Measurements from ENCODE around the gene HOXB5.

HOXB5 gene

DNA sequence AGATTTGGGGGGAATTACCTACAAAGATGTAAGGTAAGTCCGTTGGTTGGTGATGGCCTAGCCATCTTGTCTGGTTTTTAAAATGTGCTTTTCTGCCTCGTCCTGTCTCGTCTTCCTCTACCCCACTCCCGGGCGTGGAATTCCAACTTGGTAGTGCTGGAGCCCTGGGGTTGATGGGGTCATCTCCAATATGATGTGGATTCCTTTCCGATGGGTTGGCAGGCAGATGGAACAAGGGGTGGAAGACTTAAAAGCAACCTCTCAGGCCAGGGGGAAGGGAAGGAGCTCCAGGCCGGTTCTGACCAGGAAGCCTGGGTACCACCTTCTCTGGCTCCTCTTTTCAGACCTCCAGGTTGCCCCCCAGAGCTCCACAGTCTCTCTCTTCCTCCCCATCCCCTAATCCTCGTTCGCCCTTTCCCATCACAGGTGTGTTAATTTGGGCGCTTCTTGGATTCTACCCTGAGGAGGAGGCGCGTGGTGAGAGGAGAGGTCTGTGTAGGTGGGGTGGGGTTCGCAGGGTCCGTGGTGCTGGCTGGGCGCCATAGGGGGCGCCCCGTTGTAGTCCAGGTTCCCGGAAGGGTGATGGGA is 43.6 kb downstream of the HOXB5 start:
- no peak for DNase-seq (ENCODE audit: low read depth)
- no peak overlapping the region for H3K4me3 ChIP-seq (ENCODE audit: low read depth, low read length)

GRCh38 chr17:48549281-48549630 is 44.3 kb downstream of the HOXB5 start:
- no peak overlapping the region for H3K4me3 ChIP-seq (ENCODE audit: low read depth, low read length)
- TF ChIP-seq CTCF (IDR thresholded peaks at IDR 0.05; ENCODE audit: control insufficient read depth, extremely low read depth, insufficient read depth), result no peak
- no peak for DNase-seq (ENCODE audit: low read depth)

More for the DNA sequence above, 43.6 kb downstream of the HOXB5 start:
- no peak for TF ChIP-seq CTCF (IDR thresholded peaks at IDR 0.05; ENCODE audit: control insufficient read depth, extremely low read depth, insufficient read depth)

DNA sequence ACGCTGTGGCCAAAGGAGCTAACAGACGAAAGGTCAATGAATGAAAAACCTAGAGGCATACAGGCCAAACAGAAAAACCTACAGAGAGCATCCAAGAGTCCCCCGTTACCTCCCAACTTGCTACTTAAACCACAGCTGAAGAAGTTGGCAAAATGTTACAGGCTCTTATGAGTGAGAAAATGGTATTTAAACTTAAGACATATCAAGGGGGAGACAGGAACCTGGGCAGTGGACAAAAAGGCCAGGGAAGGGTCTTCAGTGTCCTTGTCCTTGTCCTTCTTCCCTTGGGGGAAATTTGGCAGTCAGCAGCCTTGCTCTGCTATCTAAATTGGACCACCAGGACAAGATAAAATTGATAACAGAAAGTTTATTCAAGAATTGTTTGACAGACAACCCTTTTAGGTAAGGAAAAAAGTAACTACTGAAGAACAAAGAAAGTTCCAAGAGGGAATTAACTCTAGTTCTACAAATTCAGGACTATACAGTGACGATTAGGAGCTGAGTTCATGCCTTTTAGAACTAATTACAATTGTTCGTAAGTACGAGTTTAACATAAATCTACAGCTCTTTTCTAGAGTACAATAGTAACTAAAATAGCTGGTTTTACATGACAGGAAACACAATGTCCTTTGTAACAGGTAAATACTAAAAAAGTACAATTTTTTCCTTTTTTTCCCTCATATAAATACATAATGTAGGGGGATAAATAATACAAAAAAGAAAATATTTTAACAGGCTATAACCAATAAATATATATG is 44.9 kb downstream of the HOXB5 start:
- no peak for DNase-seq (ENCODE audit: low read depth)
- no peak overlapping the region for H3K4me3 ChIP-seq (ENCODE audit: low read depth, low read length)
- no peak for TF ChIP-seq CTCF (IDR thresholded peaks at IDR 0.05; ENCODE audit: control insufficient read depth, extremely low read depth, insufficient read depth)

DNA sequence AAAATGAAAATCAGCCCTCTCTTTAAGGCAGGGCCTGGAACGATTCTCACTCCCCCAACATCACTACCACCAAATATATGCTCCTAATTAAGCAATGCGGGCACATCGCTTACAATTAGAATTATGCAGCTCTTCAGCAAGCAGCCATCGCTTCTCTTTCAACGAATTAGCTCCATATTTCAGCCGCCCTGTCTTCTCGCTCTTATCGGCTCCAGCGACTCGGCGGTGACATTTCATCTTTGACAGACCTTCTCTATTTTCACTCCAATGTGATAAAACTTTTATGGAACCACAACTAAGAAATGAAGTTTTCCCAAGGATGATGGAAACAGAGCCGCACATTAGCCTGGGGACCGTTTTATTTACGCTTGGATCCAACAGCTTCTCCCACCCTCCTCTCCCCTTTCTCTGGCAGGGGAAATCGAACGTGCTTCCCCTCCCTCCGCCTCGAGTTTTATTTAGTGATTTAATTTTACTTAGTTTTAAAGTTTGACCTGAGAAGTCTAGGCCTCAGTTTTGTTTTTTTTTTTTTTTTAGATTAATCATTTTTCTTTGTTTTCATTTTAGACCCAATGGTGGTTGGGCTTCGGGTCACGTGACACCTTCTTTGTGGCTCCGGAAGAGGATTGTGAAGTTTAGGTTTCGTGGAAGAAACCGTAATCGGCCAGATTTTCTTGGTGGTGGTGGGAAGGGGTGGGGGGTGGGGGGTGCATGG is 45.6 kb downstream of the HOXB5 start:
- H3K4me3 ChIP-seq (ENCODE audit: low read depth, low read length), result peak overlapping the region; percentile 25
- TF ChIP-seq CTCF (IDR thresholded peaks at IDR 0.05; ENCODE audit: control insufficient read depth, extremely low read depth, insufficient read depth), result no peak
- no peak for DNase-seq (ENCODE audit: low read depth)

DNA sequence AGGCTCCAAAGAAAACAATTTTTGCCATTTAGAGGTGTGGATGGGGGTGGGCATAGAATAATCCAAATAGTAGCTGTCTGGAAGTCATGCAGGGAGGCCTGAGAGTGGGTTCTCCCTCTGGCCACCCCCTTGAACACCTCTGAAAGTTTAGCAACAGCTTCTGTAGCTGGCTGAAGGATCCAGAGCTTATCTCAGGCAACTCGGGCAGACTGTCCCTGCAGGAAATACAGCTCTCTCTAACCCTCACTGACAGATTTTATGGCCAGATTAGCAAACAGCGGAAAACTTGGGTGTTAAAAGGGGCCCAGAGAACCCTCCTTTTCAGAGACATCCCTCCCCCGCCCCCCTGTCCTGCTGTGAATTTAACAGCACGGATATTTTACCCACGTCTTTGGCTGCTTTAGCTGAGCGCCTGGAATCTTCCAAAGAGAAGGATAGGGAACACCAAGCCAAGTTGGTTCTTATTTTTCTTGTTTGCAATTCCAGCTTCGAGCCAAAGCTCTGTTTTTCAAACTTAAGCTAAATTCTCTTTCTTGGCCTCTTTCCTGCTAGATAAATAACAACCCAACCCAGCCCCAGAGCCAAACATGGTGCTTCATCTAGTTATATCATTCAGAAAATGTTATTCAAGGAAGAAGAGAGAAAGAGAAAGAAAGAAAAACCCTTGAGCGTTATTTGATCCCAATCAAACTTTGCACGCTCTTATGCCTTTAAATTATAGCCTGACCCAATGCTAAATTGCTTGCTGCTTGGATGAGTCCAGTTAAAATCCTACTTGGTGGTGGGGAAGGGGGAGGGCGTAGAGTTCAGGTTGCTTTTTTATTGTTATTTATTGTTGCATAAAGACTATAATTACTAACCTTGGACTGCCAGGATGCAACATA is 46.4 kb downstream of the HOXB5 start:
- peak overlapping the region; percentile 25 for H3K4me3 ChIP-seq (ENCODE audit: low read depth, low read length)
- DNase-seq (ENCODE audit: low read depth), result peak; percentile 43
- TF ChIP-seq CTCF (IDR thresholded peaks at IDR 0.05; ENCODE audit: control insufficient read depth, extremely low read depth, insufficient read depth), result no peak

DNA sequence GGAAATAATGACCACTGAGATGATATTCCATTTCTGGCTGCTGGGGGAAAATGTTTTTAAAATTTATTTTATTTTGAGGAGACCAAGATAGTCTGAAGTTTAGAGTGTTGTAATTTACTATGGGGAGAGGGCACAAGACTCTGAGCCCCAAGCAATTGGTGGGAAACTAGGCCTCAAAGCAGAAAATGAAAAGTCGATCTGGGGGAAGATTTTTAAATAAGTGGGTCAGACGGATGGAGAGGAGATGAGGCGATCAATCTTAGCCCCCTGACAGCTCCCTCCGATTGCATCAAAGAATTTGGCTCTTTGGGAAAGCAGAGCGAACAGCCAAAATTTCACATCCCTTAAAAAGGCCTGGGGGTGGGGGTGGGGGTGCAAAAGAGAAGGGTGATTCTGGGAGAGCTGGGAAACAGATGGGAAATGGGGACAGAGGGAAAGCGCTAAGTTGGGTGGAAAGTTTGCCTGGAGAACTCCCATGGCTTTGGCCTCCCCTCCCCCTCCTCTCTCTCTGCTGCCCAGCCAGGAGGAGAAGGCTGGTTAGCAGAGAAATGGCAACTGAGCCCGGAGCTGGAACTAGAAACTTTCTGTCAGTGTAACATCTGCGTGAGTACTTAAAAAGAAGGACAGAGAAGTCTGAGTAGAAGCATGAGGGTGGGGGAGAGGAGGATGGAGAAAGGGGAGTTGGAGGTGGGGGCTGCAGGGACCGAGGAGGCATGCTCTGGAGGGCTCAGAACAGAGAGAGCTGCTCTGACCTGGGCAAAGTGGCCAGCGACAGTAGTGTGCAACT is 47.2 kb downstream of the HOXB5 start:
- peak overlapping the region; percentile 25 for H3K4me3 ChIP-seq (ENCODE audit: low read depth, low read length)
- no peak for DNase-seq (ENCODE audit: low read depth)
- no peak for TF ChIP-seq CTCF (IDR thresholded peaks at IDR 0.05; ENCODE audit: control insufficient read depth, extremely low read depth, insufficient read depth)

Data from LNCaP clone FGC (cell line).